Prostate gland (tissue), 2 donors: Measurements from ENCODE around the gene CORO7.

Source experiments
- CTCF ChIP-seq, 4 experiments: fragments of 200-600 bp in 2 of 4; fragments of 450-650 bp in 2 of 4; sonication (generic) in 2 of 4; IDR thresholded peaks; 1 replicate in 3 of 4; 2 replicates in 1 of 4; pipeline ENCODE4 v1.5.1; 2016 to 2019; ENCODE audit warnings: antibody characterized with exemption in 4 of 4, mild to moderate bottlenecking in 2 of 4, moderate library complexity in 2 of 4
- POLR2AphosphoS5 ChIP-seq: sonication (generic); formaldehyde crosslinking; IDR thresholded peaks from one replicate; pipeline ENCODE4 v1.6.1; 2017; ENCODE audit warnings: antibody characterized with exemption

DNA sequence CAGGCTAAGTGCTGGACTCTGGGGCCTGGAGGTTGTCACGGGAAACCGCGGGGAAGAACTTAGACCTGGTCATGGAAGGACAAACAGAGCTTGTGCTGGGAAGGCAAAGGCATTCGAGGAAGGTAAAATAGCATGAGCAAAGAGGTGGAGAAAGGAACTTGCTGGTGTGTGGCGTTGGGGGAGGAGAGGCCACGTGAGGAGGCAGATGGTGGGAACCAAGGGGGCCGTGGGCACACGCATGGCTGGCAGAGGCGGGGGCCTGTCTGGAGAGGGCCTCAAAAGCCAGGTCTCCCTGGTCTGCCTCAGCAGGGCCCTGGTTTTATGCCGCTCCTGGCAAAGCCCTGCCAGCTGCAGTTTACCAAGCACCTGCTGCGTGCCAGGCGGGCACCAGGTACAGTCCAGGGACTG is 15.3 kb downstream of the CORO7 start:
- TF ChIP-seq CTCF (IDR thresholded peaks at IDR 0.05) (no peak), POLR2AphosphoS5 (no peak)
